OCI-LY1 (cell line): ENCODE results near the gene CTNNA1.

ENCODE experiments used
- CTCF ChIP-seq: fragments of 200-600 bp; sonication (generic), shearing (Covaris generic); IDR thresholded peaks from 2 replicates; pipeline ENCODE4 v1.5.1; 2017; ENCODE audit warnings: mild to moderate bottlenecking, antibody characterized with exemption, low read length, moderate library complexity, mixed read lengths
- EZH2 ChIP-seq: fragments of 200-600 bp; sonication (generic), shearing (Covaris generic); IDR thresholded peaks from 2 replicates; pipeline ENCODE4 v1.8.0; 2017; ENCODE audit warnings: borderline replicate concordance, mixed run types, mild to moderate bottlenecking, antibody characterized with exemption, low read length, moderate library complexity, mixed read lengths

- TF ChIP-seq EZH2 (no peak), CTCF (no peak)
Measured at GRCh38 chr5:138720840-138721239, 32.4 kb upstream of the CTNNA1 start.
